Gastrocnemius medialis (tissue), 4 donors: Measurements from ENCODE around the gene NTN1. TPM values are rescaled to one million over a fixed set of nuclear protein-coding genes. Genes with fewer than 3 reads are reported as not detected.
A peak's percentile ranks its signal among the peaks of the same experiment; 100 is the strongest.
"Not testable (repeated sequence)": the region's sequence is repeated elsewhere in the genome, so short reads cannot be mapped to it uniquely, and the experiment has no call there.

Source experiments
- ATAC-seq, 2 donors: fragments of 150-250 bp; one replicate each; pipeline ENCODE4 v1.9.1; 2016
- DNase-seq, 2 donors: peaks; one replicate each; pipeline ENCODE4 v3.0.0-alpha.2; 2019
- H3K27ac ChIP-seq, 4 donors: fragments of 200-600 bp; sonication (generic); 1 replicate in 1 of 4; 2 replicates in 3 of 4; pipeline ENCODE4 v1.5.1; 2016 to 2018; ENCODE audit warnings: mild to moderate bottlenecking in 2 of 4, moderate library complexity in 1 of 4
- H3K27me3 ChIP-seq, 3 donors: fragments of 200-600 bp; sonication (generic) in 2 of 3; 1 replicate in 1 of 3; 2 replicates in 2 of 3; pipeline versions ENCODE4 v1.5.1 to v1.6.0; 2016 to 2019; ENCODE audit warnings: mild to moderate bottlenecking in 1 of 3, moderate library complexity in 1 of 3
- H3K36me3 ChIP-seq, 2 donors: fragments of 200-600 bp; sonication (generic) in 1 of 2; one replicate each; pipeline ENCODE4 v1.5.1; 2017 to 2018
- H3K4me1 ChIP-seq, 2 donors: fragments of 200-600 bp; sonication (generic) in 1 of 2; one replicate each; pipeline ENCODE4 v1.5.1; 2016 to 2017; ENCODE audit warnings: mild to moderate bottlenecking in 2 of 2
- H3K4me3 ChIP-seq, 4 donors: fragments of 200-600 bp; sonication (generic) in 3 of 4; 1 replicate in 1 of 4; 2 replicates in 3 of 4; pipeline ENCODE4 v1.5.1; 2016 to 2019; ENCODE audit warnings: mild to moderate bottlenecking in 2 of 4
- H3K9me3 ChIP-seq, 3 donors: fragments of 200-600 bp; sonication (generic) in 2 of 3; 1 replicate in 1 of 3; 2 replicates in 2 of 3; pipeline ENCODE4 v1.5.1; 2016 to 2019
- CTCF ChIP-seq, 5 experiments: fragments of 450-650 bp in 3 of 5; fragments of 200-600 bp in 2 of 5; sonication (generic) in 2 of 5; IDR thresholded peaks in 4 of 5; conservative IDR thresholded peaks in 1 of 5; 1 replicate in 4 of 5; 2 replicates in 1 of 5; pipeline ENCODE4 v1.5.1; 2016 to 2019; ENCODE audit warnings: antibody characterized with exemption in 5 of 5, mild to moderate bottlenecking in 3 of 5, moderate library complexity in 3 of 5
- POLR2A ChIP-seq, 2 donors: fragments of 450-650 bp; IDR thresholded peaks; one replicate each; pipeline ENCODE4 v1.6.1; 2017; ENCODE audit warnings: antibody characterized with exemption in 2 of 2, mild to moderate bottlenecking in 2 of 2, moderate library complexity in 2 of 2
- in situ Hi-C, 4 donors: fragments of 200-750 bp; cut with MboI; loops; one replicate each; pipeline versions ENCODE4 v1.15.0 to v1.8.0; 2017; ENCODE audit warnings: low sequenced_read_pairs in 4 of 4
- intact Hi-C: fragments of 100-400 bp; cut with DNase I; formaldehyde crosslinking; loops from one replicate; pipeline ENCODE4 v1.15.1; 2023; ENCODE audit warnings: low total_unique reads
- total RNA-seq, 4 donors: library from RNA; depleted of rRNA; stranded (reverse); fragments of >200 nt; gene quantifications; one replicate each; pipeline versions ENCODE4 v1.1.0 to v1.2.3, GENCODE V29; 2016

The NTN1 gene
- total RNA-seq, 4 donors from 2014 or later, result 0.76 to 4.1 (median 1.2) TPM

- Histone ChIP-seq H3K27ac (peak overlapping the region in 1 of 4 donors; percentile 11), H3K27me3 (no peaks in the 10 kb centered on the region), H3K4me3 (no peak overlapping the region), H3K36me3 (no peaks in the 10 kb centered on the region), H3K9me3 (no peaks in the 10 kb centered on the region), H3K4me1 (no peaks in the 10 kb centered on the region)
- intact Hi-C loops, result no loop called here
- ATAC-seq (no peak), DNase-seq (no peak)
- TF ChIP-seq POLR2A (IDR thresholded peaks at IDR 0.05) (no peak), CTCF (IDR thresholded peaks at IDR 0.05 in 4 of 5, conservative IDR thresholded peaks at IDR 0.05 in 1 of 5) (no peak)
- in situ Hi-C loops, result no loop called here
Observed at GRCh38 chr17:9150446-9151090, 129.3 kb downstream of the NTN1 start.

- H3K27me3 ChIP-seq, result no peaks in the 10 kb centered on the region
- in situ Hi-C loops, result no loop called here
- intact Hi-C loops, result no loop called here
- peak overlapping the region in 1 of 4 donors; percentile 11 for H3K27ac ChIP-seq
- no peaks in the 10 kb centered on the region for H3K36me3 ChIP-seq
- no peak for DNase-seq
- ATAC-seq, result no peak
- H3K9me3 ChIP-seq, result no peaks in the 10 kb centered on the region
- no peaks in the 10 kb centered on the region for H3K4me1 ChIP-seq
- TF ChIP-seq CTCF (IDR thresholded peaks at IDR 0.05 in 4 of 5, conservative IDR thresholded peaks at IDR 0.05 in 1 of 5) (no peak), POLR2A (IDR thresholded peaks at IDR 0.05) (no peak)
- no peak overlapping the region for H3K4me3 ChIP-seq
Observed at GRCh38 chr17:9151091-9151490, 129.8 kb downstream of the NTN1 start.

GRCh38 chr17:9151740-9152139, 130.4 kb downstream of the NTN1 start:
- H3K27me3 ChIP-seq, DNase-seq, H3K9me3 ChIP-seq, H3K4me1 ChIP-seq, H3K4me3 ChIP-seq, intact Hi-C loops, H3K36me3 ChIP-seq, in situ Hi-C loops, ATAC-seq, H3K27ac ChIP-seq: not testable (repeated sequence)

GRCh38 chr17:9158544-9159452, 137.5 kb downstream of the NTN1 start:
- Histone ChIP-seq H3K9me3 (no peaks in the 10 kb centered on the region), H3K4me3 (no peak overlapping the region), H3K27ac (no peak overlapping the region), H3K36me3 (no peaks in the 10 kb centered on the region), H3K4me1 (no peaks in the 10 kb centered on the region), H3K27me3 (no peaks in the 10 kb centered on the region)
- intact Hi-C loops, result no loop called here
- in situ Hi-C loops, result no loop called here
- no peak for TF ChIP-seq CTCF (IDR thresholded peaks at IDR 0.05 in 4 of 5, conservative IDR thresholded peaks at IDR 0.05 in 1 of 5)
- TF ChIP-seq POLR2A (IDR thresholded peaks at IDR 0.05), result no peak
- DNase-seq, result no peak
- no peak for ATAC-seq

- H3K4me1 ChIP-seq, result no peaks in the 10 kb centered on the region
- H3K27ac ChIP-seq, result peak overlapping the region in 2 of 4 donors; percentile 58 to 72
Observed at GRCh38 chr17:9162275-9162985, 141.1 kb downstream of the NTN1 start.

More at GRCh38 chr17:9162275-9162985, 141.1 kb downstream of the NTN1 start:
- ATAC-seq (no peak), DNase-seq (peak in 1 of 2 donors; percentile 33)
- no peaks in the 10 kb centered on the region for H3K9me3 ChIP-seq
- in situ Hi-C loops (no loop called here), intact Hi-C loops (loop anchor here (10.0 kb wide), 1 partner anchor 48 kb away; no protein-coding TSS in a partner anchor)
- TF ChIP-seq CTCF (IDR thresholded peaks at IDR 0.05 in 4 of 5, conservative IDR thresholded peaks at IDR 0.05 in 1 of 5) (no peak), POLR2A (IDR thresholded peaks at IDR 0.05) (no peak)
- no peak overlapping the region for H3K4me3 ChIP-seq
- H3K27me3 ChIP-seq, result no peaks in the 10 kb centered on the region
- no peaks in the 10 kb centered on the region for H3K36me3 ChIP-seq
